HG03025 (cell line): ENCODE results near the gene DTNA.
"Not testable (repeated sequence)": the region's sequence is repeated elsewhere in the genome, so short reads cannot be mapped to it uniquely, and the experiment has no call there.

ENCODE experiments used
- ATAC-seq: cut with Tn5 transposase; IDR thresholded peaks from one replicate; pipeline ENCODE4 v1.9.1; 2021; ENCODE audit warnings: mild to moderate bottlenecking, moderate library complexity; ENCODE audit not compliant: unreplicated experiment, low FRiP score

The DTNA gene

DNA sequence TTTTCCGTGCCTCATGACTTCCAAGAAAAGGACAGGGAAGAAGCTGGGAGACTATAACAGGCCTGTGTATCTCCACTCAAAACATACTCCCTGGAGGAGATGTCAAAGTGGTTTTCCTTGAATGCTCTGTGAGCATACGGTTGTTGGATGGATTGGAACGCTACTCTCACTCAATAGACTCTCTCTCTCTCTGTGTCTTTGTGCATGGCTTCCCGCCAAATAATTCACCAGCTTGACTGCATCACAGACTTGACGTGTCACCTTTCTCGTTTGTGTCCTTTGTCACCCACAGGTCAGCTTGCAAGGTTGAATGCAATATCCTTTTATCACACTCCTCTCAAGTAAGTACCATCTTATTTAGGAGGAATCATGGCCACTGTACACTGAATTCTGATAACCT, 174.3 kb downstream of the DTNA start:
- ATAC-seq: no peak

DNA sequence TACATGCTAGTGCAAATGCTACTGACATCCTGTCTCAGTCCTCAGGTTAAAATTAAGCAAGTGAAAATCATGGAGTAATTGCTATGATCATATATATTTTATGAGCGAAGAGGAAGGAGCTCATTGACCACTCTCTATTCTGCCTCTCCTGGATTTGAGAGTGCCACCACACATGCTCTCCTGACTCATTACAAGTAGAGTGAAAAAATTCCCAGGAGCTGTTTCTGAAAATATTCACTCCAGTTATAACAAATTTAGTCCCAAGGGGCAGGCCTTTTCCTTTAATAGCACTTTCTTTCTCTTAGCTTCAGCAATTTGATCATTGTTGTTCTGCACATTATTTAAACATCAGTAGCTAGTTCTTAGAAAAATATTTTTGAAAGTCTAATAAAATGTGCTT, 176.1 kb downstream of the DTNA start:
- ATAC-seq: no peak

DNA sequence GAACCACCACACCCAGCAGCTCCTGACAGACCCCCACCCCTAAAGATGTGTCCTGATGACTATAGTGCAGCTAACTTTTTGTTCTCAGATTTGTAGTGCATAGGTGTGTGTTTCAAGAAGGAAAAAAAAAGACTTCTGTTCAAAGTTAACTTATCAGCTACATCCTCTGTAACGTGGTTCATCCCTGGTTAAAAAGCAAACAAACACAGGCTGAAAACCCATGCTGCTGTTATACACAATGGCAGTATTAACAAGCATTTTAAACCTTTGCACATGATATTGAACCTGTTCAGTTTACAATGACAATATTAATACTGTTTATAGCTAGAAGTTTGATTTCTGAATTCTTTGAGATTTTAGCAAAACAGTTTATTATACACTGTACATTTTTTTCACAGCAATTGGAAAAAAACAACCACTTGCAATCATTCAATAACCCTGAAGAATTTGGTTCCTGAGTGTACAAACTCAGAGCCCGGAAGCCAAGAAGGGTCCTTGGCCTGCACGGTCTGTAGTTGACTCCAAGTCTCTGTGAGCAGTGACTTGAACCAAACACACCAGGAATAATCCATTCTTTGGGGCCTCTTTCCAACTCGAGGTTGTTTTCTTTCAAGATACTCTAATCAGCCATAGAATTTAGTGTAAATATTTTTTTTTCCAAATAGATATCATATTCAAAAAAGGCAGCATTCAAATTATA, 177.9 kb downstream of the DTNA start:
- no peak for ATAC-seq

DNA sequence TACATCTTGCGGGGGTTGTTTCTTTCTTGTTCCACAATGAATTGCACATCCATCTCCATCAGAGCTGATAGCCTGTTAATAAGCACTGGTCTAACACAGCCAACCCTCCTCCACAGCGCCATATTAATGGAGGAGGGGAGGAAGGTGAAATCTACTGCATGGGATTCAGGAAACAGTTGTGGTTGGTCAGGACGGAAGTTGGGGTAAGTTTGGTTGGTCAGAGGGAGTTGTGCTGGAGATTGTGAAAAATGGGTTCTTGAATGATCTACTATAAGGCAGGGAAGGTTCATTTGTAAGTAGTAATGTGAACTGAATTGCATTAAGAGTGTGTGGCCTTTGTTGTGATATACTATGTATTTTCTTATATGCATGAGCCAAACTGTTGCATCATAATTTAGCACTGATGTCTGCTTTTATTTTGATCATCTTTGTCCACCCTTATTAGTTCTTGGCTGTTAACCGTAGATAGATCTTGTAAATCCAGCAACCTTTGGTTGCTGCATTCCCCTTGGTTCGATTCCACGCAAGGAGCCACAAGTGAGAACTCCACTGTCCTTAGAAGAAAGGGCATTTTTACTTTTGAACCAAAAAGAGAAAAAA, 180.5 kb downstream of the DTNA start:
- no peak for ATAC-seq

DNA sequence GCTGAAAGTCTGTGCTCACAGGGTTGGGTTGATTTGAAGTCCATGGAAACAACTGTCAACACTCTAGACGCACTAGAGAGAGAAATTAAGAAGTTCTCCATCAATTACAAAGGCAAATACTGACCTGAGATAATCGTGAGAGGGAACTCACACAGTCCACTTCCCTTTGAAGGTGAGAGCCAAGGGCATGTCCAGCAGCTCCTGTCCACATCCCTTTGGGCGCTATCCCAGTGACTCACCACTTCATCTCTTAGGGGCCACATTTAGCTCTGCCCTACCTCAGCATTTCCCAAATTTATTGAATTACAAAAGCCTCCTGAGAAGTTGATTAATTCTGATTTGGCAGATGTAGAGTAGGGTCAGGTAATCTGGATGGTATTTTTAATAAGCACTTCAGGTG, 182.3 kb downstream of the DTNA start:
- no peak for ATAC-seq

DNA sequence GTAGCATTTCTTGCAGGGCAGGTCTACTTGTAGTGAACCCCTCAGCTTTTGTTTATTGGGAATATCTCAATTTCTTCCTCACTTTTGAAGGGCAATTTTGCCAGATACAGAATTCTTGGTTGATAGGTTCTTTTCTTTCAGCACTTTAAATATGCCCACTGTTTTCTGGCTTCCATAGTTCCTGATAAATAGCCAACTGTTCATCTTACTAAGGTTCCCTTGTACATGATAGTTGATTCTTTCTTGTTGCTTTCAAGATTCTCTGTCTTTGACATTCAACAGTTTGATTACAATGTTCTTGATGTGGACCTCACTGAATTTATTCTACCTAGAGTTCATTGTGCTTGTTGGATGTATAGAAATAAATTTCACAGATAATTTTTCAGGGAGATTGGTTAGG, 183.1 kb downstream of the DTNA start:
- no peak for ATAC-seq

DNA sequence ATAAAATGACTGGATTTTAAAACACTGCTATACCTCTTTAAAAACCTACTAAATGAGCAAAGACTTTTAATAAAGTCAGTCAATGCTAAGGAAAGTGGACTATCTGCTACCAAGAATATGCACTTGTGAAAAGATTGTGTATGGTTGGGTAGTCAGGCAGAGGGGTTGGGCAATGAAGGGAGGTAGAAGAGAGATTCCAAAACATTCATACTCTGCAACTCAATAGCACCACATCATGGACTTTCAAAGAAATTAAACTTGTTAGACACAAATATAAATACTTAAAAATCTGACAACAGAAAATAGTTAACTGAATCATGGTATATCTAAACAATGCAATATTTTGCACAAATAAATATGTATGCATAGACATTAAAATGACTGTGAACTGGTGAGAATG, 191.2 kb downstream of the DTNA start:
- no peak for ATAC-seq

DNA sequence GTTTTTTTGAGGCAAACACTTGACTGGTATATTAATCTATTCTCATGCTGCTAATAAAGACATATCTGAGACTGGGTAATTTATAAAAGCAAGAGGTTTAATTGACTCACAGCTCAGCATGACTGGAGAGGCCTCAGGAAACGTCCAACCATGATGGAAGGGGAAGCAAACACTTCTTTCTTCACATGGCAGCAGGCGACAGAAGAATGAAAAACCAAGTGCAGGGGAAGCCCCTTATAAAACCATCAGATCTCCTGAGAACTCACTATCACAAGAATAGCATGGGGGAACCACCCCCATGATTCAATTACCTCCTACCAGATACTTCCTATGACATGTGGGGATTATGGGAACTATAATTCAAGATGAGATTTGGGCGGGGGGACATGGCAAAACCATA, 194.9 kb downstream of the DTNA start:
- ATAC-seq: no peak

DNA sequence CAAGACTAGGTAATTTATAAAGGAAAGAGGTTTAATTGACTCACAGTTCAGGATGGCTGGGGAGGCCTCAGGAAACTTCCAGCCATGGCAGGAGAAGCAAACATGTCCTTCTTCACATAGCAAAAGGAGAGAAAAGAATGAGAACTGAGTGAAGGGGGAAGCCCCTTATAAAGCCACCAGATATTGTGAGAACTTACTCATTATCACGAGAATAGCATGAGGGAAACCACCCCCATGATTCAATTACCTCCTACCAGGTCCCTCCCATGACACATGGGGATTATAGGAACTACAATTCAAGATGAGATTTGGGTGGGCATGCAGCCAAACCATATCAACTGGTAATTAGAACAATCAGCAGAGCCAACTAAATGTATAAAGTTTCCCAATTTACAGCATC, 196.9 kb downstream of the DTNA start:
- ATAC-seq: not testable (repeated sequence)

DNA sequence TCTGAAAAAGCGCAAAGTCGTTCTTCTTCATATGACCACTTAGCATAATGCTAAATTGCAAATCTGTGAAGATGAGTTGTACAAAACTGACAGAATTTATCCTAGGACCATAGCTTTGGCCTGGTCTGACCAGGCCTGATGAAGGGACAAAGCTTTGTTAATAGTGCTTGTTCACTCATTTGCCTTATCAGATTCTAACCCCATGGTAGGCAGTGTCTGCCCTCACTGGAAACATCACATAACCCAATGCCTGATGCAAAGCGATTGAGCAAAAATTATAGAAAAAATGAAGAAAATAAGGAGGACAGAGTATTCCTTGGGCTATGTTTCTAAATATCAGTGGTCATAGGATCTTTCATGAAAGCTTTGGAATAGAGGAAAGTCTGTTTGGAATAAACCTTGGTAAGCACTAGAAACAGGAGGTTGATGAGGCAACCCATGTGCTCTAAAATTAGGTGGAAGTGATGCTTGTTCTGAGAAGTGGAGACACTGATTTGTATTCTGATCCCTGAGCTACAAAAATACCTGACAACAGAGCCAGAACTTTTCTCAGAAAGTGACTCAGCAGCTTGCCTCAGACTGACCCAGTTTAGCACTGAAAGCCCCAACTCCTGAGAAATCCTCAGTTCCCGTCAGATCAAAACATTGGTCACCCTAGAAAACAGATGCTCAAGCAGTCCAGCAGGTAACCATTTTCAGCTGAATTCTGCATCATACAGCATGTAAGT, 199.7 kb downstream of the DTNA start:
- no peak for ATAC-seq

DNA sequence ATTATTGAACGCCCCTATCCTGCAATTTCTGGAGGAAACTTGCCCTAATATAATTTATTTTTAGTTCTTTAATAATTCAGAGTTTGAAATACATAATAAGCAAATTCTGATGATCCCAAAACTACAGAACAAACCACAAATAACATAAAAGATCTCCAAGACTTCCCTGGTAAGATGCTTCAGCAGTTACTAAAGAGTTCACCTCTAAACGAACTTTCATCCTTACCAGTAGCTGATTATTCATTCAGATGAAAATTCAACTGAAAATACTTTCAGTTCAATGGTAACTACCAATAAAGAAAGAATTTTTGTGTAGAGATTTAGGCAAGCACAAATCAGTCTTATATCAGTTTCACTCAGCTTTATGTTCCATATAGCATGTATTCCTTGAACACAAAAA, 201.0 kb downstream of the DTNA start:
- ATAC-seq: no peak

DNA sequence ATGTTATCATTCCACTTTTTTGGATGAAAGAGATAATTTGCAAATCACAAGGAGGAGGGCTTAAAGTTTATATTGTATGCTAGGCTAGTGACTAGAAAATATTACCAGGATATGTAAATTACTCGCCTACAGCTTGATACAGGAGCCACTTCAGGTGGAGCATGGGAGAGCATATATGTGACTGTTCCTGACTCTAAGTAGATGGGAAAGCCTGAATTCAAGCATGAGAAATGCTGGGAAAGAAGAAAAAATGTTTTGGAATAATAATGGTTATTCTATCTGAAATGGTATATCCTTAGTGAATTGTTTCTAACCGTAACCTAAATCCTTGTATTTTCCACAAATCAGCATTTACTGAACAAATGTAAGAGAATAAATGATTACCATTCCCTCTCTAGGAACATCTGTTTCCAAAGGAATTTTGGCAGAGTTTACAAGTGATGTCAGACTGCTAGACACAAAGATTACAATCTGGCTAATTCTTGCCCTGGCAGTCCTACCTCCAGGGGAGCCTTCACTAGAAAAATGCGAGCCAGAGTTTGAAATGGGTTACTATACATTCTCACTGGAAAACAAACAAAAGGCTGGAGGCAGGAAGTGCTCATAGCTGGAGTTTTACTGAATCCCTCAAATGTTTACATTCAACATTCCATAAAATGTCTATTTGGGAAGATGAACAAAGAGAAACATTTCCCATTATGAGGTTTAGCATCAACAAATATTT, 201.7 kb downstream of the DTNA start:
- ATAC-seq: no peak

DNA sequence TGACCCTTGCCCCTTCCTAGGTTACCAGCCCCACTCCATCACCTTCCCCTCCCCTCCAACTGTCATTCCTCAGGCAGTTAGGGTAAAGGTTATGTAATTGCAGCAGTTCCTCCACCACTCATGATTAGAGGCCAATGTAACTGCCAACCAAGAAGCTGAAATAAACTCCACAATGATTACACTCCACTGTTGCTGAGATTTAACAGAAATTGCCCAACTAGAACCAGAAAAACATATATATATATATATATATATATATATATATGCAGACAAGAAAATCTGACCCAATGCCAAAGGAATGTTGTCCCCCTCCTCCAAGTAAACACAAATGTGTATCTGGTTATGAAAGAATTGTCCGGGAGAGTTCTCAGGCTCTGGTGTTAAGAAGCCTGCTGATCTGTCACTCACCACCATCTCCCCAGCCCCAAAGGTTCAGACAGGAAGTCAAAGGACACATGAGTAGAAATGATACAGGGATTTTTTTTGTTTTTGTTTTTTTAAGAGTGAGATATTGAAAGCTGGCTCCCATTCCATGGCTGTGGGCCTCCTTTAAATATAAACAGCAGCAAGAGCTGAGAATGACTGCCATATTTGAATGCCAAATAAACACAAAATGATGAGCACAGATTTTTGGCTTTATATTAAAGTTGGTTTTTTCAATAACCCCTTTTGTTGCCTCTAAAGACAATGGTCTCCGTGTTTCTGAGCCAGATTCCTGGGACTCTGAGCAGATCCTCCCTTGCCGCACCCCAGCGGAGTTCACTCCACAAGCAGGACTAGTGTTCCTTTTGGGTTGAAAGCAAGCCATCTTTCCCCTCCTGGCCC, 204.0 kb downstream of the DTNA start:
- no peak for ATAC-seq

DNA sequence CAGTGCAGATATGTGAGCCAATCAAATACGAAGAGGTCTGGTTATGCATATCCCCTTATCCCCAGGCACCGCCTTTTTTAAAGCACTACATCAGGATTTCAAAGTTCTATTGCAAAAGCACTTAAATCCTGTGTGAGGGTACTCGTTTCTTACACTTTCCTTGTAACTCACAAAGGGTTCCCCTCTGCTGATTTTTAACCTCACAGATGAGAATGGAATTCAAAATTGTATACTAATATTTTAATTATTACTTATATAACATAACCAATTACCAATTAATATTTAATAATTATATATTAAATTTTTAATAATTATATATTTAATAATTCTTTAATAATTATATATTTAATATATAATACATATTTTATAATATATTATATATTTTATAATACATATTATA, 204.9 kb downstream of the DTNA start:
- no peak for ATAC-seq

DNA sequence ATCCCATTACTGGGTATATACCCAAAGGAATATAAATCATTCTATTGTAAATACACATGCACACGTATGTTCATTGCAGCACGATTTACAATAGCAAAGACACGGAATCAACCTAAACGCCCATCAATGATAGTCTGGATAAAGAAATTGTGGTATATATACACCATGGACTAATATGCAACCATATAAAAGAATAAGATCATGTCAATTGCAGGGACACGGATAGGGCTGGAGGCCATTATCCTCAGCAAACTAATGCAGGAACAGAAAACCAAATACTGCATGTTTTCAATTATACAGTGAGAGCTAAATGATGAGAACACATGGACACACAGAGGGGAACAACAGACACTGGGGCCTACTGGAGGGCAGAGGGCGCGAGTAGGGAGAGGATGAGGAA, 206.4 kb downstream of the DTNA start:
- not testable (repeated sequence) for ATAC-seq

DNA sequence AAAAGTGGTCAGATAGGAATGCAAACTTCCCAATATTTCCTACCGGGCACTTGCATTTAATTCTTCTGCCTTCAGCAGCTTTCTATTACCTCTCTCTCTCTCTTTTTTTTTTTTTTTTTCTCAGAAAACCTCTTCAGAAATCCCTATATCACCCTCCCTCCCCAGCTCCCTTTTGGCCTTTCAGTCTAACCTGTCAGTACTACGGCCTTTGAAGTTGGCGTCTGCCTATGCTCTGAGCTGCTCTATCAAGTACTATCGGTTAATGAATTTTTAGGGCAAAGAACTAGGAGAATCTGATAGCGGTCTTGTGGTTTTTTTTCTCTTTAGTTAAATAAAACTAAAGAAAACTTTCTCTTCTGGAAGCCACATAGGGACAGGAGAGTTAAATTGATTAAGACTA, 208.8 kb downstream of the DTNA start:
- no peak for ATAC-seq

DNA sequence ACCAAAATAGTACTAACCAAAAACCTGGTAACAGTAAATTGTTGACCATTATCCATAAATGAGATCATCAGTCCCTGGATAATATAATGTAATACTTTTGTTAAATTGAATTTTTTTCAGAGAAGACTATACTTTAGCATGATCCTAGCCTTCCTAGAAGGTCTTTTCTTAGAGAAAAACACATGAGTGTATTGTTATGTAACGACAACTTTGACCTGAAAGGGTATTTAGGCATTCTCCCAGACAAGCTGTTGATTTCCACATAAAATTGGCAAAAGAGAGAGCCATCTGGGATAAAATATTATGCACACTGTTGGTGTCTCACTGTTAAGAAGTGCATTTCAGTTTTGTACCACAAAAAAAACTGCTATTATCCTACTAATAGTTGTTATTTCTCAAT, 211.1 kb downstream of the DTNA start:
- no peak for ATAC-seq

DNA sequence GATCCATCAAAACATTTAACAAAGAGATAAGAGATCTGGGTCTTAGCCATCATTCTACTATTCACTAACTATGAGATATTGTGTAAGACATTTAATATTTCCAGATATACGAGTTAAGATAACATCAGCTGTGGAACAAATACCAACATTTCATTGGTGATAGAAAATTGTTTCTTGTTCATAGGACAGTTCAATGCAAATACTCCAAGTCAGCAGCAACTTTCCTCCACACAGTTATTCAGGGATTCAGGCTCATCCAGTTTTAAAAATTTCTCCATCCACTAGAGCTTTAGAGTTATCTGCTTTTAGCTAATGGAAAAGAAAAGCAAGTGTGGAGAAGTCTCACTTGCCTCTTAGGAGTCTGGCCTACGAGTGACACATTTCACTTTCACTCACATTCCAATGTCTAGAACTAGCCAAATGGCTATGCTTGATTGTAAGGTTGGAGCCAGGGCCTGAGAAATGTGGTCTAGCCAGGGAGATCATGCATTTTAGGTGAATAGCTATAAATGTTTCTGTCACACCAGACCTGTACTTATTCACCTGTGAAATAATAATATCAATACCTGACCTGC, 211.8 kb downstream of the DTNA start:
- ATAC-seq: no peak

DNA sequence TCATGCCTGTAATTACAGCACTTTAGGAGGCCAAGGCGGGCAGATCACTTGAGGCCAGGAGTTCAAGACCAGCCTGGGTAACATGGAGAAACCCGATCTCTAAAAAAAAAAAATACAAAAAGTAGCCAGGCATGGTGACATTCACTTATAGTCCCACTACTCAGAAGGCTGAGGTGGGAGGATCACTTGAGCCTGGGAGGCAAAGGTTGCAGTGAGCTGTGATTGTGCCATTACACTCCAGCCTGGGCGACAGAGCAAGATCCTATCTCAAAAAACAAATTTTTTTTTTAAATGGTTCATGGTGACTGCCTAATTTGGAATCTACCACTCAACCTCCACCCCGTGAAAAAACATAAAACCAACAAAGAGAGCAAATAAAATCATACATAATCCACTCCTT, 212.5 kb downstream of the DTNA start:
- not testable (repeated sequence) for ATAC-seq

DNA sequence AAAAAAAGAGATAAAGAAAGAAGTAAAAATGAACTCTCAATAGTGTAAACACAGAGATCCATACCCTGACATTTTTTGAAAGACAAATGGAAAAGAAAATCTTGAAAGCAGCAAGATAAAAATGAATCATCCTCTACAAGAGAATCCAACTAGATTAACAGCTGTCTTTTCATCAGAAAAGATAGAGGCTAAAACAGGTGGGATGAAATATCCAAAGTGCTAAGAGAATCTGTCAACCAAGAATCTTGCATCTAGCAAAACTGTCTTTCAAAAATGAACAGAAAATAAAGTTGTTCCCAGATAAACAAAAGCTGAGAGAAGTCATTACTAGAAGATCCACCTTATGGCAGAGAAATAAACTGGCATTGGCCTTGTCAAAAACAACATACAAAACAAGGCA, 213.8 kb downstream of the DTNA start:
- ATAC-seq: no peak
